ENCODE results near the gene NME2.
"Not testable (repeated sequence)": the region's sequence is repeated elsewhere in the genome, so short reads cannot be mapped to it uniquely, and the experiment has no call there.

The NME2 gene

GRCh38 chr17:51165680-51166197 lies 472 bp upstream of the NME2 start:
- no peak for TF ChIP-seq CTCF (IDR thresholded peaks at IDR 0.05; ENCODE audit: control insufficient read depth, extremely low read depth, insufficient read depth)
- no peak for DNase-seq (ENCODE audit: low read depth)
- H3K4me3 ChIP-seq (ENCODE audit: low read depth, low read length), result peak overlapping the region; percentile 88

- DNase-seq (ENCODE audit: low read depth), result no peak
- TF ChIP-seq CTCF (IDR thresholded peaks at IDR 0.05; ENCODE audit: control insufficient read depth, extremely low read depth, insufficient read depth), result peak; percentile 76
- peak overlapping the region; percentile 88 for H3K4me3 ChIP-seq (ENCODE audit: low read depth, low read length)
Measured at GRCh38 chr17:51166987-51167931, 1.0 kb downstream of the NME2 start.

GRCh38 chr17:51169340-51169739 lies 3.1 kb downstream of the NME2 start:
- no peak for TF ChIP-seq CTCF (IDR thresholded peaks at IDR 0.05; ENCODE audit: control insufficient read depth, extremely low read depth, insufficient read depth)
- no peak for DNase-seq (ENCODE audit: low read depth)
- H3K4me3 ChIP-seq (ENCODE audit: low read depth, low read length), result no peak overlapping the region

- DNase-seq (ENCODE audit: low read depth), result no peak
Measured at GRCh38 chr17:51170736-51171135, 4.5 kb downstream of the NME2 start.

GRCh38 chr17:51172030-51172429 lies 5.8 kb downstream of the NME2 start:
- DNase-seq (ENCODE audit: low read depth); H3K4me3 ChIP-seq (ENCODE audit: low read depth, low read length): not testable (repeated sequence)

More at GRCh38 chr17:51170736-51171135, 4.5 kb downstream of the NME2 start:
- H3K4me3 ChIP-seq (ENCODE audit: low read depth, low read length), result no peak overlapping the region
- TF ChIP-seq CTCF (IDR thresholded peaks at IDR 0.05; ENCODE audit: control insufficient read depth, extremely low read depth, insufficient read depth), result no peak

- H3K4me3 ChIP-seq (ENCODE audit: low read depth, low read length), result no peak overlapping the region
- TF ChIP-seq CTCF (IDR thresholded peaks at IDR 0.05; ENCODE audit: control insufficient read depth, extremely low read depth, insufficient read depth), result no peak
- DNase-seq (ENCODE audit: low read depth), result no peak
Measured at GRCh38 chr17:51180486-51180885, 14.3 kb downstream of the NME2 start.

GRCh38 chr17:51184124-51184523 lies 17.9 kb downstream of the NME2 start:
- no peak for DNase-seq (ENCODE audit: low read depth)
- no peak overlapping the region for H3K4me3 ChIP-seq (ENCODE audit: low read depth, low read length)
- TF ChIP-seq CTCF (IDR thresholded peaks at IDR 0.05; ENCODE audit: control insufficient read depth, extremely low read depth, insufficient read depth), result no peak
